G401 (cell line): ENCODE results near the gene KANK2. TPM values are rescaled to one million over a fixed set of nuclear protein-coding genes. Genes with fewer than 3 reads are reported as not detected.
"Not testable (repeated sequence)": the region's sequence is repeated elsewhere in the genome, so short reads cannot be mapped to it uniquely, and the experiment has no call there.

Experiments
- DNase-seq: peaks from one replicate; pipeline ENCODE4 v3.0.0-alpha.2; 2015; ENCODE audit warnings: low spot score
- in situ Hi-C: cut with HindIII; loops from 2 replicates; pipeline ENCODE4 v1.10.0; 2016; ENCODE audit warnings: low sequenced_read_pairs, mixed read lengths
- total RNA-seq: library from RNA; depleted of rRNA; stranded (reverse); fragments of >200 nt; shearing (Covaris generic); gene quantifications from 2 replicates; pipeline ENCODE4 v1.2.3, GENCODE V29; 2014

The KANK2 gene
- total RNA-seq, 1 experiment from 2014 or later: 122 TPM

- in situ Hi-C loops: no loop called here
Observed at GRCh38 chr19:11200015-11200574, 2.8 kb upstream of the KANK2 start.

GRCh38 chr19:11199517-11199916 lies 2.2 kb upstream of the KANK2 start:
- in situ Hi-C loops: no loop called here
- DNase-seq: no peak

More at GRCh38 chr19:11200015-11200574, 2.8 kb upstream of the KANK2 start:
- no peak for DNase-seq

GRCh38 chr19:11198769-11199424 lies 1.6 kb upstream of the KANK2 start:
- in situ Hi-C loops: no loop called here
- DNase-seq: no peak

- no peak for DNase-seq
- in situ Hi-C loops: no loop called here
Observed at GRCh38 chr19:11198175-11198534, 810 bp upstream of the KANK2 start.

GRCh38 chr19:11196406-11197287 lies 698 bp downstream of the KANK2 start:
- in situ Hi-C loops: no loop called here
- no peak for DNase-seq

- in situ Hi-C loops: no loop called here
- no peak for DNase-seq
Observed at GRCh38 chr19:11195681-11196080, 1.7 kb downstream of the KANK2 start.

- no peak for DNase-seq
- in situ Hi-C loops: no loop called here
Observed at GRCh38 chr19:11194656-11195558, 2.4 kb downstream of the KANK2 start.

GRCh38 chr19:11194173-11194572 lies 3.2 kb downstream of the KANK2 start:
- in situ Hi-C loops: no loop called here
- DNase-seq: no peak

- no peak for DNase-seq
- in situ Hi-C loops: no loop called here
Observed at GRCh38 chr19:11192957-11193939, 4.1 kb downstream of the KANK2 start.

GRCh38 chr19:11191934-11192333 lies 5.4 kb downstream of the KANK2 start:
- in situ Hi-C loops: no loop called here
- no peak for DNase-seq

- in situ Hi-C loops: no loop called here
- DNase-seq: no peak
Observed at GRCh38 chr19:11191273-11191755, 6.0 kb downstream of the KANK2 start.

- no peak for DNase-seq
- in situ Hi-C loops: no loop called here
Observed at GRCh38 chr19:11190501-11190900, 6.8 kb downstream of the KANK2 start.

GRCh38 chr19:11187441-11187840 lies 9.9 kb downstream of the KANK2 start:
- no peak for DNase-seq
- in situ Hi-C loops: no loop called here

- no peak for DNase-seq
- in situ Hi-C loops: no loop called here
Observed at GRCh38 chr19:11182994-11183393, 14.4 kb downstream of the KANK2 start.

GRCh38 chr19:11181488-11181887 lies 15.9 kb downstream of the KANK2 start:
- DNase-seq: no peak
- in situ Hi-C loops: no loop called here

- DNase-seq, in situ Hi-C loops: not testable (repeated sequence)
Observed at GRCh38 chr19:11180975-11181374, 16.4 kb downstream of the KANK2 start.

GRCh38 chr19:11180346-11180745 lies 17.0 kb downstream of the KANK2 start:
- DNase-seq: no peak

GRCh38 chr19:11179716-11180297 lies 17.5 kb downstream of the KANK2 start:
- in situ Hi-C loops: no loop called here
- DNase-seq: no peak

More at GRCh38 chr19:11180346-11180745, 17.0 kb downstream of the KANK2 start:
- in situ Hi-C loops: no loop called here
